Measurements from ENCODE around the gene FARSA.

Gene FARSA

DNA sequence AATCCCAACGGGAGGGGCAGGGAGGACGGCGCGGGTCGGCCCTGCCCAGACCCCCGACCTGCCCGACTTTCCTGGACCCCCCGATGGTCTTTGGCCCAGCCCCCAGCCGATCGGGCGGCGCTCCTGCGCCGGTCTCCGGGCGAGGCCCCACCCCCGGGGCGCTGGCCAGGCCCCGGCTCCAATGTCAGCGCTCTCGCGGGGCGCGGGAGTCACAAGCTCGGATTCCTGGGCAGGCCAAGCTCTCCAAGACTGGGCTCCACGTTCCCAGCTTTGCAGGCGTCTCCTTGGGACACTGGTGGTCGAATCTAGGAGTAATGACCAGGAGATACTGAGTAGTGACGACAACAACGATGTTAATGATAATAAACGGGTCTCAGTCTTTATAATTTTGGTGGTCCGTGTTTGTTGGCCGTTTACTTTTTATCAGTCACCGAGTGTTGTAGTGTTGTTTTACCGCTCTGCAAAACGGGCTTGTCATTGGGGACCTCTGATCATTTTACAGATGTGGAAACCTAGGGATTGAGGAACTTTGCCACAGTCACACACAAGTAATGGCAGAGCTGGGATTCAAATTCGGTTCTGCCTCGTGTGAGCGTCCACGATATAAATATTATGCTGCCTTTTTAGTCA is 12.7 kb upstream of the FARSA start:
- TF ChIP-seq GATA3 (IDR thresholded peaks at IDR 0.05; ENCODE audit: low read depth, low read length) (no peak), GATA2 (IDR thresholded peaks at IDR 0.05; ENCODE audit: low read depth, low read length) (no peak)

DNA sequence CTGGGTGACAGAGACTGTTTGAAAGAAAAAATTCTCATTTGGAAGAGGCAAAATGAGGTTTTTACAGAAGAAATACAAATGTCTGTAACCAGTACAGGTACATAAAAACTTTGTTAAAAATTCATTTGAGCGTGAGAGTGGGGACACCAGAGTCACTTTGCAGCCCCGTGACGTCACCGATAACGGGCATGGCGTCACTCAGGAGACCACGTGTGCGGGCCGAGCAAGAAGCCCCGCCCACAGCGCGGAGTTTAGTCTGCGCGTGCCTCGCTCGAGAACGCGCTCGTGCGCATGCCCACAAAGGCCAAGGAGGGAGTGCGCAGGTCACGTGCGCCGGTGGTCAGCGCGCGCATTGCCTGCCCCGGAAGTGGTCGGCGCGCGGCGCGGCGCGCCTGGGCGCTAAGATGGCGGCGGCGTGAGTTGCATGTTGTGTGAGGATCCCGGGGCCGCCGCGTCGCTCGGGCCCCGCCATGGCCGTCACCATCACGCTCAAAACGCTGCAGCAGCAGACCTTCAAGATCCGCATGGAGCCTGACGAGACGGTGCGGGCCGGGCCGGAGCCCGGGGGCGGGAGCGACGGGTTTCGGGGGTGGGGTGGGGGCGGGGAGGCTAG is 12.1 kb upstream of the FARSA start, which contains the start of gene RAD23A:
RAD23A (plus strand) TSS at position 384 of the 613 bp plus-strand sequence; CDS start at position 471, 87 bp downstream.
- peak; percentile 55; the same call in 1 of the 2 replicates for TF ChIP-seq GATA2 (IDR thresholded peaks at IDR 0.05; ENCODE audit: low read depth, low read length)
- TF ChIP-seq GATA3 (IDR thresholded peaks at IDR 0.05; ENCODE audit: low read depth, low read length), result no peak

DNA sequence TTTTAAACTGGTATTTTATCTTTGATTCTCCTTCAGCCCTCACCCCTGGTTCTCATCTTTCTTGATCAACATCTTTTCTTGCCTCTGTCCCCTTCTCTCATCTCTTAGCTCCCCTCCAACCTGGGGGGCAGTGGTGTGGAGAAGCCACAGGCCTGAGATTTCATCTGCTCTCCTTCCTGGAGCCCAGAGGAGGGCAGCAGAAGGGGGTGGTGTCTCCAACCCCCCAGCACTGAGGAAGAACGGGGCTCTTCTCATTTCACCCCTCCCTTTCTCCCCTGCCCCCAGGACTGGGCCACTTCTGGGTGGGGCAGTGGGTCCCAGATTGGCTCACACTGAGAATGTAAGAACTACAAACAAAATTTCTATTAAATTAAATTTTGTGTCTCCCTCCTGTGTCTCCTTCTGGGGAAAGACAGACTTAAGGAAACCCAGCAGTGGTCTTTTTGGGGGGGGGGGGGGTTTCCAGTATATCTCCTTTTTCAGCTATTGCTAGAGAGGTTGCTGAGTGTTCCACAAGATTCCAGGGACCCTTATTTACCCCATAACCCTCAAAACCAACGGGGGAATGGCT is 10.7 kb upstream of the FARSA start:
- TF ChIP-seq GATA3 (IDR thresholded peaks at IDR 0.05; ENCODE audit: low read depth, low read length) (no peak), GATA2 (IDR thresholded peaks at IDR 0.05; ENCODE audit: low read depth, low read length) (no peak)

DNA sequence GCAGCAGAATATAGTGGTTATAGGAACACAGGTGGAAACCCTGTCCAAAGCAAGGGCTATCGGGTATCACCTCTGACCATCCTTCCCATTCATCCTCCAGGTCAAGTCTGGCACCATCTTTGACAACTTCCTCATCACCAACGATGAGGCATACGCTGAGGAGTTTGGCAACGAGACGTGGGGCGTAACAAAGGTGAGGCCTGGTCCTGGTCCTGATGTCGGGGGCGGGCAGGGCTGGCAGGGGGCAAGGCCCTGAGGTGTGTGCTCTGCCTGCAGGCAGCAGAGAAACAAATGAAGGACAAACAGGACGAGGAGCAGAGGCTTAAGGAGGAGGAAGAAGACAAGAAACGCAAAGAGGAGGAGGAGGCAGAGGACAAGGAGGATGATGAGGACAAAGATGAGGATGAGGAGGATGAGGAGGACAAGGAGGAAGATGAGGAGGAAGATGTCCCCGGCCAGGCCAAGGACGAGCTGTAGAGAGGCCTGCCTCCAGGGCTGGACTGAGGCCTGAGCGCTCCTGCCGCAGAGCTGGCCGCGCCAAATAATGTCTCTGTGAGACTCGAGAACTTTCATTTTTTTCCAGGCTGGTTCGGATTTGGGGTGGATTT is 10.0 kb upstream of the FARSA start:
- no peak for TF ChIP-seq GATA2 (IDR thresholded peaks at IDR 0.05; ENCODE audit: low read depth, low read length)
- no peak for TF ChIP-seq GATA3 (IDR thresholded peaks at IDR 0.05; ENCODE audit: low read depth, low read length)

DNA sequence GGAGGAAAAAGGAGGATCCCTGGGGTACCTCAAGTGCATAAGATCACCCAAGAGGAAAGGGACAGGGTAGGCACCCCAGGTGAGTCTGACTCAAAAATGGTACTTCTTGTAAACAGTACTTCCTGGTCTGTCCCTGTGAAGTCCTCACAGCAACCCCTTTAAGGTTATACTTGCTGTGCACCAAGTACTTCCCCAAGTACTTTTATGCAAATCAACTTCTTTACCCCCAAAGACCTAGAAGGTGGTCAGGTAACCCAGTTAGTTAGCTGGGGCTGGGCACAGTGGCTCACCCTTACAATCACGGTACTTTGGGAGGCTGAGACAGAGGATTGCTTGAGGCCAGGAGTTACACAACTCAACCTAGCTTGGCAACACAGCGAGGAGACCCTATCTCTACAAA is 7.4 kb upstream of the FARSA start:
- TF ChIP-seq GATA2 (IDR thresholded peaks at IDR 0.05; ENCODE audit: low read depth, low read length) (no peak), GATA3 (IDR thresholded peaks at IDR 0.05; ENCODE audit: low read depth, low read length) (no peak)

DNA sequence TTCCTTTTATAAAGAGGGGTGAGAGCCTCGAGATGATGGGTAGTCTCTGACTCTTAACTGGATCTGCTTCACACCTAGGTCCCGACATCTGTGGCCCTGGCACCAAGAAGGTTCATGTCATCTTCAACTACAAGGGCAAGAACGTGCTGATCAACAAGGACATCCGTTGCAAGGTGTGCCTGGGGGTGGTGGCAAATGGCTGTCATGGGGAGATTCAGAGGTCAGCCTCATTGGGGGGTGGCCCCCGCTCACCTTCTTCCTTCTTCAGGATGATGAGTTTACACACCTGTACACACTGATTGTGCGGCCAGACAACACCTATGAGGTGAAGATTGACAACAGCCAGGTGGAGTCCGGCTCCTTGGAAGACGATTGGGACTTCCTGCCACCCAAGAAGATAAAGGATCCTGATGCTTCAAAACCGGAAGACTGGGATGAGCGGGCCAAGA is 6.5 kb upstream of the FARSA start:
- TF ChIP-seq GATA3 (IDR thresholded peaks at IDR 0.05; ENCODE audit: low read depth, low read length) (no peak), GATA2 (IDR thresholded peaks at IDR 0.05; ENCODE audit: low read depth, low read length) (no peak)

DNA sequence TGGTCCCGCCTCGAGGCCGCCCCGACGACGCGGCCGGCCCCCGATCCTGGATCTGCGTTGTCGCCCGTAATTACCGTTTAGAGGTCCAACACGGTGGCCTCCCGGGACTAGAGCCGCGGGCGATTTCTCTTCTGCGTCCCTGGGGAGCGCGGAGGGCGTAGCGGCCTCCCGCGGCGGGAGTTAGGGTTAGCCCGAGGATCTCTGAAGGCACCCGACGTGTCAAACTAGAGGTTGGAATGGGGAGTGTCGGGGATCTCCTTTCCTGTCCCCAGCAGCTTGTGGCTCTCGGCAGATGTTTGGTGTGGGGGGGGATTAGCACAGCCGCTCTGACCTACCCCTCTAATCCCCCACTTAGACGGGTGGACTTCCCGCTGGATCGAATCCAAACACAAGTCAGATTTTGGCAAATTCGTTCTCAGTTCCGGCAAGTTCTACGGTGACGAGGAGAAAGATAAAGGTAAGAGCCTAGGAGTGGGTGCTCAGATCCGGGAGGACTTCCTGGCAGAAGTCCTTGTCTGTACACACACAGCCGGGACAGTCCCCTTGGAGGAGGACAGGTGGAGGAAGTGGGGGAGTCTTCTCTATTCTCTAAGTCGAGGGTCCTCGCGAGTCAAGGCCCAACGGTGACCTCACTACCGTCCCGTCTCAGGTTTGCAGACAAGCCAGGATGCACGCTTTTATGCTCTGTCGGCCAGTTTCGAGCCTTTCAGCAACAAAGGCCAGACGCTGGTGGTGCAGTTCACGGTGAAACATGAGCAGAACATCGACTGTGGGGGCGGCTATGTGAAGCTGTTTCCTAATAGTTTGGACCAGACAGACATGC is 5.5 kb upstream of the FARSA start:
- no peak for TF ChIP-seq GATA2 (IDR thresholded peaks at IDR 0.05; ENCODE audit: low read depth, low read length)
- TF ChIP-seq GATA3 (IDR thresholded peaks at IDR 0.05; ENCODE audit: low read depth, low read length), result no peak

DNA sequence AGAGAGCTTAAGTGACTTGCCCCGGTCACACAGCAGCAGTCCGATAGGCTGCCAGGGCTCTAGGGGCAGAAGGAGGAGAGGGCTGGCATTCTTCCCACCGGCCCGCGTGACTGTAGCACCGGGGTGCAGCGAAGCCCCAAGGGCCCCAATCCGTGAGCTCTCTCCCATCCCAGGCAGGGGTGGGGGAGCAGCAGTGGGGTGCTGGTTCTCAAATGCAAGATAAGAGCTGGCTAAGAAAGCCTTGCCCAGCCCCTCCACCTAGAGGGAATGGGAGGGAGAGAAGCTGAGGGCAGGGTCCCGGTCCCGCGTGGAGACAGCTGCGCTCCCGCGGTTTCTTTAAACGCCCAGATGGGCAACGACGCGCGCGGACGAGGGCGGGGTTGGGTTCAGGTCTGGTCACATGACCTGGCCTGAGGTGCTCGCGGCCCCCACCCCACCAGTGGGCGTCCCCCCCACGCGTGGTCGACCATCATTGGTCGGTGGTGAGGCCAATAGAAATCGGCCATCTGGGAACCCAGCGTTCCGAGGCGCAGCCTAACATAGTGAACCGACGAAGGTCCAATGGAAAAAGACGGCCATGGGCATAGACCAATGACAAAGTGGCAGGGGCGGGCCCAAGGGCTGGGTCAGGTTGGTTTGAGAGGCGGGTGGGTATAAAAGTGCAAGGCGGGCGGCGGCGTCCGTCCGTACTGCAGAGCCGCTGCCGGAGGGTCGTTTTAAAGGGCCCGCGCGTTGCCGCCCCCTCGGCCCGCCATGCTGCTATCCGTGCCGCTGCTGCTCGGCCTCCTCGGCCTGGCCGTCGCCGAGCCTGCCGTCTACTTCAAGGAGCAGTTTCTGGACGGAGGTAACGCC is 4.6 kb upstream of the FARSA start, which contains the start of gene CALR:
CALR (plus strand) TSS at position 683 of the 852 bp plus-strand sequence; CDS start at position 754, 71 bp downstream.
- TF ChIP-seq GATA3 (IDR thresholded peaks at IDR 0.05; ENCODE audit: low read depth, low read length) (no peak), GATA2 (IDR thresholded peaks at IDR 0.05; ENCODE audit: low read depth, low read length) (no peak)

DNA sequence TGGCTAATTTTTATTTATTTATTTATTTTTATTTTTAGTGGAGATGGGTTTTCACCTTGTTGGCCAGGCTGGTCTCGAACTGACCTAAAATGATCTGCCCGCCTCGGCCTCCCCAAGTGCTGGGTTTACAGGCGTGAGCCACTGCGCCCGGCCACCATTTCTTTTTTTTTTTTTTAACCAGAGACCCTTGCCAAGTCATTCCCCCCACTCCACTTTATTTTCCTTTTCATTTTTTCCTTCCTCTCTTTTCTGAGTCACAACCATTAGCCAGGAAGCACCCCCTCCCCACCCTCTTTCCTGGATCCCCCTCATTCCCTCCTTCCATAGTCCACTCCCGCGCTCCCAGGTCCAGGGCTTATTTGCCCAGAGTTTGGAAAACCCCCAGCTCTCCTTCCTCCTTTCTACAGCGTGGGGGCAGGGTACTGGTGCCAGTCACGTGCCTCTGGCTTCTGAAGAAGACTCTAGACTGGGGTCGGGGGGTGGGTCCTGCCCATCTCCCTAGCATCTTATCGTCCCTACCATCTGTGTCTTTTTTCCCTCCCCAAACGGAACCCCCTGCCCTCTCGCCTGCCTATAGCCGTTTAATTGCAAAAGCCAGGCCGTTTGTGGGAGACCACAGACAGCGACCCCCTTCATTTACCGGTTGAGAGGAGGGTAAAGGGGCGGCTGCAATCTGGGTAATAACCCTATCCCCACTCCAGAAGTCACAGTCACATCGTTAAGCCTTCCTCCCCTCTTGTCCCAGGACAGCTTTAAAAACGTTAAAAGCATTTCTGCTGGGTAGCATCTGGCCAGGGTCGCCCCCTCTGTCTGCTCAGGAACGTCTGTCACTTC is 3.8 kb upstream of the FARSA start:
- TF ChIP-seq GATA3 (IDR thresholded peaks at IDR 0.05; ENCODE audit: low read depth, low read length) (no peak), GATA2 (IDR thresholded peaks at IDR 0.05; ENCODE audit: low read depth, low read length) (peak; percentile 82)

DNA sequence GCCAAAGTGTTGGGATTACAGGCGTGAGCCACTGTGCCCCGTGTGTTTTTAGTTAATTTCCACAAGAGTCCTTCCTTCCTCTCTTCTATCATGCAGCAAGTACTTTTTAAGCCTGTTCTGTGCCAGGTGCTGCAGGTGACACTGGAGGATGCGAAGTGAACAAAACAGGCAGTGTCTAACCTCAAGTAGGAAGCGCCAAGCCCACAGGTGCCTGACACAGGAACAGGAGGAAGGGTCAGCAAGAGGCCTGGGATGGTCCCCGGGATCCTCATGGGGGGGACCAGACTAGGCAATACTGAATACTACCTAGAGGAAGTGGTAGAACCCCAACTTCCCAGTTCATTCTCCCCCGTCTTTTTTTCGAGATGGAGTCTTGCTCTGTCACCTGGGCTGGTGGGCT is 3.1 kb upstream of the FARSA start:
- no peak for TF ChIP-seq GATA2 (IDR thresholded peaks at IDR 0.05; ENCODE audit: low read depth, low read length)
- TF ChIP-seq GATA3 (IDR thresholded peaks at IDR 0.05; ENCODE audit: low read depth, low read length), result no peak

DNA sequence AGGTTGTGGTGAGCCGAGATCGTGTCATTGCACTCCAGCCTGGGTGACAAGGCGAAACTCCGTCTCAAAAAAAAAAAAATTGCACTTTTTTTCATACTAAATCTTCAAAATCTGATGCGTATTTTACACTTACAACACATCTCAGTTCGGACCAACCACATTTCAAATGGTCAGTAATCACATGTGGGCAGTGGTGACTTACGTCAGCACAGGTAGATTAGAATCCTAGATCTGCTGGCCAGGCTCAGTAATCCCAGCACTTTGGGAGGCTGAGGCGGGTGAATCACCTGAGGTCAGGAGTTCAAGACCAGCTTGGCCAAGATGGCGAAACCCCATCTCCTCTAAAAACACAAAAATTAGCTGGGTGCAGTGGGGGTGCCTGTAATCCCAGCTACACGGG is 1.6 kb upstream of the FARSA start:
- TF ChIP-seq GATA3 (IDR thresholded peaks at IDR 0.05; ENCODE audit: low read depth, low read length), result no peak
- no peak for TF ChIP-seq GATA2 (IDR thresholded peaks at IDR 0.05; ENCODE audit: low read depth, low read length)

All from SH-SY5Y (cell line).